GM12892 (cell line): ENCODE data around the gene ADAMTS8.

Source experiments
- DNase-seq: peaks from one replicate; pipeline ENCODE4 v3.0.0; 2011; ENCODE audit not compliant: insufficient read length
- FAIRE-seq: peaks from 2 replicates; lab custom pipeline; 2011; peaks lifted over from hg19 to GRCh38; lab: Jason Lieb, UNC
- POLR2A ChIP-seq: IDR thresholded peaks from 2 replicates; pipeline ENCODE4 v1.6.1; 2011; ENCODE audit warnings: low read depth, low read length, control low read depth
- POLR2AphosphoS5 ChIP-seq: IDR thresholded peaks from 2 replicates; pipeline ENCODE4 v1.6.1; 2011; ENCODE audit warnings: low read depth, low read length, control low read depth
- TAF1 ChIP-seq: IDR thresholded peaks from 2 replicates; pipeline ENCODE4 v1.6.1; 2011; ENCODE audit warnings: low read depth, mild to moderate bottlenecking, control low read depth, low read length, borderline replicate concordance

The ADAMTS8 gene

DNA sequence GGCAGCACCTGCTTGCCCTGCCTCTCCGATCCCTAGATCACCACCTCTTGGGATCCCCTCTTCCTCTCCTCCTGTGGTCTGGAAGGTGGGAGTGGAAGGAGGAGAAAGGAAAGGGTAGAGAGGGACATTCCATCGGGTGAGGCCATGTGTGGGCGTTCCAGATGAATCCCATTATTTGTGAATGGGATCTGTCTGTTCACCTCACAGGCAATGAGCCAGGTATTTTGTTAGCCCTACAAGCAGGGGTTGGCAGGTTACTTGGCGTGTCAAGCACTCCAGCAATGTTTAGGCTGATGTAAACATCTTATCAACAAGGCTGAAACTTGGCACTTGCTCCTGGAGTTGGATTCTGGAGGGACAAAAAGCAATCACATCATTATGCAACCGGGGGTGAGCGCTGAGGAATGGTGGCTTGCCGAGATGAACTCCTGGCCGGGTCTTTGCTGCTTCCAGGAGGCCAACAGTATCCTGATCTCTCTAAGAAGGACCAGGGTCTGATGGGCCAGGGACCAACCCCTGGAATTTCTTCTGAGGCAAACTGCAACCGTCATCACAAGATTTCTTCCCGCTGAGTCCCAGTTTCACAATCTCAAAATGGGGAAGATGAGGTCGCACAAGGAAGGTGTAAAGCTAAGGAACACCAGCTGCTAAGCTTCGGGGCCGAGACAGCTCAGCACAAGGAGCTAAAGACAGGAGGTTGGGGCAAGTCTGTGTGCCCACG, 7.8 kb downstream of the ADAMTS8 start:
- no peak for FAIRE-seq
- TF ChIP-seq TAF1: no peak
- TF ChIP-seq POLR2A: no peak
- no peak for TF ChIP-seq POLR2AphosphoS5
- no peak for DNase-seq

DNA sequence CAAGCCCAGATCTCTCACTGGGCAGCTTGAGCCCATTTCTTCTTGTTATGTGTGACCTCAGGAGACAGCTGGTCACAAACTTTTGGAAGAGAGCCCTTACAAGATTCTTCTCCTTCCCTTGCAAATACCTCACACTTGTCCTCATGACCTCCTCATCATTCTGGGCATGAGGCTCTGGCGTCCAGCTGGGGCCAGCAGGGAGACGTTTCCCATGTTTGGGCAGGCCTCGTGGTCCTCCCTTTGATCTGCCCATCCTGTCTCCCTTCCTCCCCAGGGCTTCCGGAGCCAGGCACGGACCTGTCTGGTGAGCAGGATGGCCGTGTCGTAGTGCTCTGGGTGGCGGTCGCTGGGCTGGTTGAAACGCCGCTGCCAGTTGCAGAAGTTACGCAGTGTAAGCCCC, 9.7 kb downstream of the ADAMTS8 start:
- TF ChIP-seq POLR2A (no peak), POLR2AphosphoS5 (no peak)
- DNase-seq: no peak
- no peak for FAIRE-seq

DNA sequence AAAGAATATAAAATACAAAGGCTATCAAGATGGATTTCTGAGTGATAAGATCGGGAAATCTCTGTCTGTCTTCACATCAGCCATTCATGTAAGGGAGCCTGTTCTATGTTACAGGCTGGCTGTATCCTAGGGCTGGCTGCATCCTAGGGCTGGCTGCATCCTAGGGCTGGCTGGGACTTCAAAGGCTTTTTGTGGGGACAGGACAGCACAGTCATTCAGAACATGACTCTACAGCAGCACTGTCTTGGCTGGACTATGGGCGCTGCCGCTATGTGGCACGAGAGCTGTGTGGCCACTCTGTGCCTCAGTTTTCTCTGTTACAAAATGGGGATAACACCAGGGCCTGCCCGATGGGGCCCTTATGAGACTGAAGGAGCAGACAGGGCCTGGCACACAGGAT, 10.2 kb downstream of the ADAMTS8 start:
- no peak for FAIRE-seq
- DNase-seq: no peak
- TF ChIP-seq TAF1: no peak
- no peak for TF ChIP-seq POLR2AphosphoS5
- no peak for TF ChIP-seq POLR2A

DNA sequence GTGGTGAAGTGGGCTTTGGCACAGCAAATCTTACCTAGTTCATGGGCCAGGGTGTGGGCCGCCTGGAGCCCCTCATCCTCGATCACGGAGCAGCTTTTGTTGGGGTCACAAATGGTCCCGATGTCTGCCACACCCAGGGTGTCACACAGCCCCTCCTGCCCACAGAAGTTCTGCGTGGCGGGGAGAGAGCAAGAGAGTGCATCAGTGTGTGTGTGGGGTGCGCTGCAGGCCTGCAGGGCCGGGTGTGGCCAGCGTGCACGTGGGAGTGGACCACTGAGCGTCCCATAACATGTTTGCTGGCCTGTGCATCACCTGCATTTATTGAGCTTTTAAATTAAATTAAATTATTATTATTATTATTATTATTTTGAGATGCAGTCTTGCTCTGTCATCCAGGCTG, 11.5 kb downstream of the ADAMTS8 start:
- FAIRE-seq: no peak
- TF ChIP-seq POLR2A (no peak), TAF1 (no peak), POLR2AphosphoS5 (no peak)

DNA sequence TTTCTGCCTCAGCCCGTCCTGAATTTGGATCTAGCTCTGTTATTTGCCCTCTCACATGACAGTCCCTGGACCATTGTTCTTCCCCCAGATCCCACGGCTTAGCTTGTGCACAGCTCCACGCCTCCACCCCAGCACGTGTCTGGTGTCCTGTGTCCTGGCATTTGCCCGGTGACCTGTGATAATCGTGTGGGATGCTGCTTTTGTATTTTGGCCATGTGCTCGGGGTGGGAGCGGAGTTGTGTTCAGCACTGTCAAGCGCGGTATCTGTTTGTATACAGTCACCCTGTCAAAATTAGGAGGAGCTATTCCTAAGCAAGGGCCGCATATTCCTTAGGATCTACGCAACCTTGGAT, 11.9 kb downstream of the ADAMTS8 start:
- no peak for TF ChIP-seq POLR2AphosphoS5
- no peak for TF ChIP-seq TAF1
- TF ChIP-seq POLR2A: no peak
- FAIRE-seq: no peak

More for the DNA sequence above, 11.5 kb downstream of the ADAMTS8 start:
- no peak for DNase-seq

DNA sequence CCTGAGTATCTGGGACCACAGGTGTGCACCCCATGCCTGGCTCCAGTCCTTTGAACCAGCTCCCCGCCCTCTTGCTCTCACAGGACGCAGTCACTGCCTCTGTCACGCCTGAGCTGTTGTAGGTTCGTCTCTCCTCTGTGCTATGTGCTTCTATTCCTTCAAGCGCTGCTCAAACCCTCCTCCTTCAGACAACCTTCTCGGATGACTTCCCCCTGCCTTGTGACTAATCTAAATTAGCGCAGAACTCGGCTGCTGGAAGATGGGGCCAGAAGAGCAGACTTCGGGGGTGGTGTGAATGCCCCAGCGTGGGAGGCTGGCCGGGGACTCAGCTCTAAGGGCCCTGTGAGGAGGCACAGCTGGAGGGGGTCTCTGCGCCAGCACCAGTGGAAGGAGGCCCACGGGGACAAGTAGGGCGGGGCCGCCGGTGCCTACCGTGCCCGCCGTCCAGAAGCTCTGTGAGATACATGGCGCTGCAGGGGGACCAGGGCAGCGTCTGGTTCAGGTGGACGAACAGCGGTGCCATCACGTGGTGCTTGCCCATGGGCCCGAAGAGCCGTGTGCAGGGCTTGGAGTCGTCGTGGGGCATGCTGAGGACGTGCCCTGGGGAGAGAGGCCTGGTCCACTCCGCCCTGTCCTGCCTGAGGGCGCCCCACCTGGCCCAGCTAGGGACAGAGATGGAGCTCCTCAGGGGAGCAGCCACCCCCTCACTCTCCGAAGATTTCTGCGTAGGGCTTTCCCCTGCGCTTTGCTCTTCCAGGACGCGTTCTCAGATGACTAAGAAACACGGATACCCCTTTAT, 12.5 kb downstream of the ADAMTS8 start:
- no peak for DNase-seq
- TF ChIP-seq POLR2AphosphoS5: no peak
- no peak for TF ChIP-seq POLR2A
- TF ChIP-seq TAF1: no peak

More for the DNA sequence above, 11.9 kb downstream of the ADAMTS8 start:
- no peak for DNase-seq

DNA sequence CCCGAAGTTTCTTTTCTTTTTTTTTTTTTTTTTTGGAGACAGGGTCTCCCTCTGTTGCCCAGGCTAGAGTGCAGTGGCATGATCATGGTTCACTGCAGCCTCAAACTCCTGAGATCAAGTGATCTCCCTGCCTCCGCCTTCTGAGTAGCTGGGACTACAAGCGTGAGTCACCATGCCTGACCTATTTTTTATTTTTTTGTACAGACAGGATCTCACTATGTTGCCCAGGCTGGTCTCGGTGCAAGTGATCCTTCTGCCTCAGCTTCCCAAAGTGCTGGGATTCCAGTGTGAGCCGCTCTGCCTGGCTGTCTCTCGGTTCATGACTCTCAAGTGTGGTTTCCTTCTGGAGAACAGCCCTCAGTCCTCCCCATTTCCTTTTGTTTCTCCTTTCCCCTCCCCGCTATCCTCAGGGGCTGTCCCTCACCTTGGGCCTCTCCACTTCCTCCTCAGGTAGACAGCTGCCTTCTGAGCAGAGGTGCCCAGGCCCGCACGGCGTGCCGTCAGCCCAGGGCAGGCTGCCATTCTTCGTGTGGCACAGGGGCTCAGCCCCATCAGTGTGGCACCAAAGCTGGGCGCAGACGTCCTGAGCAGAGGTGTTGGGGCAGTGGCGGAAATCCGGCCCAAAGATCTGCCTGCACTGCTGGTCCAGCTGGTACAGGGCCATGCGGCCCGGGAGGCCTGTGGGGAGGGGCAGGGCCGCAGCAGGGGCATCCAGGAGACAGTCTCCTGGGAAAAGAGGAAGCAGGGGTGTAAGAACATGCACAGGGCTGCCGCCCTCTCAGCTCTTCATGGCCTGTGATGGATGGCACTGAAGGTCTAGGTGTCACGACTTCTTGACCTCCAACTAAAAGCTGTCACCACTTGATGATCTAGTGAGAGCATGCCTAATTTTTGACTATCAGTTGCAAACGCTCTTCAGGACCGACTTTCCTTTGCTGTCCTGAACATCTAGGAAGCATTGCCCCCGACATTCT, 14.0 kb downstream of the ADAMTS8 start:
- no peak for TF ChIP-seq POLR2A
- TF ChIP-seq POLR2AphosphoS5: no peak
- DNase-seq: no peak
- FAIRE-seq: no peak

More for the DNA sequence above, 12.5 kb downstream of the ADAMTS8 start:
- FAIRE-seq: no peak

DNA sequence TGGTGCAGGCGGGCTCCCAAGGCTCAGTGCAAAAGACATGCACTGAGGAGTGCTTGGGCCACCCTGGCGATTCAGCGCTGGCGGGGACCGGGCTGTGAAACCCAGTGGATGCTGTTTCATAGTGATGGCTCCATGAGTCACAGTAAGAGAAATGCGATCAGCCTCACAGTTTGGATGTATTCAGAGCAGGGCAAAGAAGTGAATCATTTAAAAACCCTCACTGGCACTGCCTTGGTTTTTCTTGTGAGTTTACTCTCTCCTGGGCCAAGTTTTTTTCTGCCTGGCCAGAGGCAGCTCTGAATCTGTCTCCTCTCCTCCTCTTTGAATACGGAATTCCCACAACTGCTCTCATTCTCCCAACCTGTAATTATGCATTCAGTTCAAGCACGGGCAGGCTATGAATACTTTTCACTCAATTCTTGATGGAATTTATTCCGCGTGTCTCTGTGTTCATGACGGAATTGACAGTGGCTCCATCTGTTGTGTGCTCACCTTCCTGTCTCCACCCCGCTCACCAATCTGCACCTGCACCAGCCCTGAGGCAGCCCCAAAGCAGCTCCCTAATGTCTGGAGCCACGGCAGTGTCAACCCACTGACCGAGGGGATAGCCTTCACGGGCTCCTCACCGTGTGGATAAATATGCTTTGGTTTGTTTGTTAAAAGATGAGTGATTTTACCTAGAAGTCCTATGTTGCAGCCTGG, 14.9 kb downstream of the ADAMTS8 start:
- DNase-seq: no peak
- FAIRE-seq: no peak
- TF ChIP-seq POLR2A: no peak
- no peak for TF ChIP-seq POLR2AphosphoS5
- TF ChIP-seq TAF1: no peak

DNA sequence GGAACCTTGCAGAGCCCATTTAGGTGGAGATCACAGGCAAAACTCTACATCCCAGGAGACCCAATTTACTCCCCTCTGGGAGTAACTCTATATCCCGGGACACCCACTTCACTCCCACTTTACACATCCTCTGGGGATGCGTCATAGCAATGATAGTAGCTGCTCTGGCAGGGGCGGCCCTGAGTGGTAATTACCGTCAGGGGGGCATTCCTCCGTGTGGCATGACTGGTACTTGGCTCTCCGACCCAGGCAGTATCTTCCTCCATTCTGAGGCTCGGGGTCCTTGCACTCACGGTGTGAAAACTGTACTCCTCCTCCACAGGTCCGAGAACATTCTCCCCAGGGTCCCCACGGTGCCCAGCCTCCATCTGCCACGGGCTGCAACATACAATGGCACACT, 17.2 kb downstream of the ADAMTS8 start:
- TF ChIP-seq POLR2A (no peak), POLR2AphosphoS5 (no peak), TAF1 (no peak)
- DNase-seq (no peak), FAIRE-seq (no peak)

DNA sequence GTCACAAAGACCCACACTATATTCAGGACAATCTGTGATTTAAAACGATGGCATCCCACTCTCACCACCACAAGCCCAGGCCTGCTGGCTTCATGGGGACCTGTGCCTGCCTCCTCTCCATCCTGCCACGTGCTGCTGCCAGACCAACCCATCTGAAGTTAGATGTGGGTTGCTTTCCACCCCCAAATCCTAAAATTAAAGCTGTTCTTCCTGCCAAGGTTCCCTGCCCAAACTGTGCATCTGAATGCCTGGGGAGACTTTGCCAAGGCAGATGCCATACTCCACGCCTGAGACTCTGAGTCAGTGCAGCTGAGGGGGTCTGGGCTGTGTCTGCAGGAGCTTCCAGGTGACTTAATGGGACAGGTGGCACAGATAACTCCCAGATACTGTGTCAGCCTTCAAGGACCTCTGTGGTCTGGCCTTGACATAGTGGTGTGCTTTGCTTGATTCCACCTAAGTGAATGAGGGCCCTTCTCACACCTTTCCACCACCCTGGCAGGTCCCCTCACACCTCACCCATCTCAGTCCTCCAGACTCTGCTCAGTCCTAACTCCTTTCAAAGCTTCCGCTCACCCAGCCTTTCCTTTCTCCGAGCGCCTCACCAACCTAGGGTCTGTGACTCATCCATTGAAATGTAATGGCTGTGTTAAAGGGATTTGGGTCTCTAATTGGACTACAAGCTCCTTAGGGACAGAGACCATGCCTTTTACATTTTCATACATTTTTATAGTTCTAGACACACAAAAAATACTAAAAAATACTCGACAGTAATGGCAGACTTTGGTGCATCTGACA, 18.6 kb downstream of the ADAMTS8 start:
- no peak for DNase-seq
- TF ChIP-seq POLR2AphosphoS5: no peak
- no peak for TF ChIP-seq POLR2A
- no peak for TF ChIP-seq TAF1
- FAIRE-seq: no peak
